GM12874 (cell line): ENCODE measurements around the gene JAG2.

Experiments used
- TF ChIP-seq, protein P1 (sequence below): IDR thresholded peaks from 2 replicates; pipeline ENCODE4 v1.5.1; 2011; ENCODE audit warnings: low read depth, mild to moderate bottlenecking, control low read depth, low read length, moderate library complexity; ENCODE audit not compliant: insufficient read depth

The JAG2 gene

DNA sequence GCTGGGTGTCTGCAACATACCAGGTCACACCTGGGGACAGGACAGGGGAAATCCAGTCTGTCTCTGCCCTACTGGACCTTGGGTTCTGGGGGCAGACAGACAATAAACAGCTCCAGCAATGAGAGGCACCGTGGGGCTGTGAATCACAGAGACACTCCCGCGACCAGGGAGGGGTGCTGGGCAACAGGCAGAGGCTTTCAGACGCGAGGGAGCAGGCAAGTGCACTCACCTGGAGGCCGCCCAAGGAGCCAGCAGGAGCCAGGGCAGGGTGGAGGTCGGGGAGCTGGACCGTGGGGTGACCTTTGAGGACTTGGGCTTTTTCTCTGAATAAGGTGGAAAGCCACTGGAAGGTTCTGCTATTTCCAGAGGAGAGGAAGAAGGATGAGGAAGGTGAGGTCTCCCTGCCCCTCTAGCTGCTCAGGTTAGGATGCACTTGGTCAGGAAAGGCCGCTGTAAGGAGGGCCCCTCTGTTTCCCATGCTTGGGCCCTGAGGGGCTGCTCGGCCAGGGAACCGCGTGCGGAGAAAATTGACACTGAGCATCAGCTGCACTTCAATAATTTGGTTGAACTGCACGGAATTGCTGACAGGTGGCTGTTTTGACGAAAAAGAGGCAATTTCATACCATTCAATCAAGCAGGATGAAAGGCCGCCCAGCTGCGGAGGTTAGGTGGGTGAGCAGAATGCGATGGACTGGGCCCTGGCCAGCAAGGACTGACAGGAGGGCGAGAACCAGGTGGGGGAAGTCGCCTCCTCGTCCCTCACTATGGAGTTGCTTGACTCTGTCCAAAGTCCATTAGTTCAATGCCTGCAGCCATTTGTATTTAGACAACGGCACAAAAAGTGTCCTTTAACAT, 42.2 kb downstream of the JAG2 start:
- TF ChIP-seq, protein P1, sequence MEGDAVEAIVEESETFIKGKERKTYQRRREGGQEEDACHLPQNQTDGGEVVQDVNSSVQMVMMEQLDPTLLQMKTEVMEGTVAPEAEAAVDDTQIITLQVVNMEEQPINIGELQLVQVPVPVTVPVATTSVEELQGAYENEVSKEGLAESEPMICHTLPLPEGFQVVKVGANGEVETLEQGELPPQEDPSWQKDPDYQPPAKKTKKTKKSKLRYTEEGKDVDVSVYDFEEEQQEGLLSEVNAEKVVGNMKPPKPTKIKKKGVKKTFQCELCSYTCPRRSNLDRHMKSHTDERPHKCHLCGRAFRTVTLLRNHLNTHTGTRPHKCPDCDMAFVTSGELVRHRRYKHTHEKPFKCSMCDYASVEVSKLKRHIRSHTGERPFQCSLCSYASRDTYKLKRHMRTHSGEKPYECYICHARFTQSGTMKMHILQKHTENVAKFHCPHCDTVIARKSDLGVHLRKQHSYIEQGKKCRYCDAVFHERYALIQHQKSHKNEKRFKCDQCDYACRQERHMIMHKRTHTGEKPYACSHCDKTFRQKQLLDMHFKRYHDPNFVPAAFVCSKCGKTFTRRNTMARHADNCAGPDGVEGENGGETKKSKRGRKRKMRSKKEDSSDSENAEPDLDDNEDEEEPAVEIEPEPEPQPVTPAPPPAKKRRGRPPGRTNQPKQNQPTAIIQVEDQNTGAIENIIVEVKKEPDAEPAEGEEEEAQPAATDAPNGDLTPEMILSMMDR = no peak

DNA sequence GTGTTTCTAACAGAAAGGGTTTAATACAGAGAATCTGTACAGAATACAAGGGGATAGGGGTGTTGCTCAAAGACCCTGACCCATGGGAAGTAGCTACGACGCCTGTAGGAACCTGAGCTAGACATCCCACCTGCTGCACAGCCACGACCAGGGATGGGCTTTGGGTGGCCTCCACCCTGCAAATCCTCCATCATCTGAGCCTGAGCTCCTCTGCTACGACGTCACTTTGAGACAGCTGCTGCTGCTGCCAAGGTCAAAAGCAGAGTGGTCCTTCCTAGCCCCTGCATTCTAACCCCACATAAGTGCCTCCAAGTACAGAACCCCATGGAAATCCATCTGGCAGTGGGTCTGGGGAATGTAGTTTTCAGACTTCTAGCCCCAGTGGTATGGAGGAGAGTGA, 43.8 kb downstream of the JAG2 start:
- TF ChIP-seq, protein P1 = no peak

DNA sequence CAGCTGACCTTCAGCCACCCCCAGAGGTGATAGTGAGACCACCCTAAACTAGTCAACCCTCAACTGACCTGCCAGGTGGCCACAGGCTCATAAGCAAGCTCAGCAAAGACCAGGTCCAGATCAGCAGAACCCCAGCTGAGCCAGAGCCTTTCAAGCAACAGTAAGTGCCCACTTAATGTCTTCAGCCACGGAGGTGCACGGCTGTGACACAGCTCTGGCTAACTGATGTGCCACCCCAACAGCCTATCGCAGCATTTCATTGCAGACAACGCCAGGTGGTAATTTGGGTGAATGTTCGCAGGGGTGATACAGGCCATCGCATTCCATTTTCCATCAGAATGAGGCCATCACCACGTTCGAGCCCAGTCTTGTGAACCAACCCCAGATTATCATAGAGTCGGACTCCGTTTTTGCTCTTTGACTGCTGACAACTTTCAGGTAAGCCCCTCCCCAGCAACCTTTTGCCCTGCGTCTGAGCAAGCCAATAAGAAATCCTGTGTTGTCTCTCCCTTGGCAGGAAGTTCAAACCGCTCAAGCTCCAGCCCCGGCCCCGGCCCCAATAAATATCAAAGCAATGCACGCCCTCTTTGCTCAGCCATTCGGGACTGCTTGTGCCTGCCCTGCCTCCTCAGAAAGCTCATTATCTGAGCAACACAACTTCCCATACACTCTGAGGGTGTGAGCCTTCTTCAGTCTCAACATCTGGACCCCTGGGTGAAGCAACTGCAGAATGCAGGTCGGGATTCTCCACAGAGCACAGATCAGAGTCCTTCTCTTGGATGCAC, 44.4 kb downstream of the JAG2 start:
- TF ChIP-seq, protein P1 = no peak

DNA sequence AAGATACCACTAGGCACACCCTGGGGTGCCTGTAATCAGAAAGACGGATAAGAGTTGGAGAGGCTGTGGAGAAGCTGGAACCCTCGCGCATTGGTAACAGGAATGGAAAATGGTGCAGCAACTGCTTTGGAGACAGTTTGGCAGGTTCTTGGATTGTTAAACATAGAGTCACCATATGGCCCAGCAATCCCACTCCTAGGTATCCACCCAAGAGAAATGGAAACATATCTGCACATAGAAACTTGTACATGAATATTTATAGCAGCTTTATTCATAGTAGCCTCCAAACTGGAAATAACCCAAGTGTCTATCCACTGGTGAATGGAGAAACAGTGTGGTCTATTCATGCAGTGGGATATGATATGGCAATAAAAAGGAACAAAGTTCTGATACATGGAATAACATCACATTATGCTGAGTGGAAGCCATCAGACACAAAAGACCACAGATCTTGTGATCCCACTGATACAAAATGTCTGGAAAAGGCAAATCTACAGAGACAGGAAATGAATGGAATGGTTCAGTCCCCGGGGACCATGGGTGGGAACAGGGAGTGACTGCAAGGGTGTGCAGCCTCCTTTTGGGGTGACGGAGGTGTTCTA, 45.4 kb downstream of the JAG2 start:
- TF ChIP-seq, protein P1 = no peak

DNA sequence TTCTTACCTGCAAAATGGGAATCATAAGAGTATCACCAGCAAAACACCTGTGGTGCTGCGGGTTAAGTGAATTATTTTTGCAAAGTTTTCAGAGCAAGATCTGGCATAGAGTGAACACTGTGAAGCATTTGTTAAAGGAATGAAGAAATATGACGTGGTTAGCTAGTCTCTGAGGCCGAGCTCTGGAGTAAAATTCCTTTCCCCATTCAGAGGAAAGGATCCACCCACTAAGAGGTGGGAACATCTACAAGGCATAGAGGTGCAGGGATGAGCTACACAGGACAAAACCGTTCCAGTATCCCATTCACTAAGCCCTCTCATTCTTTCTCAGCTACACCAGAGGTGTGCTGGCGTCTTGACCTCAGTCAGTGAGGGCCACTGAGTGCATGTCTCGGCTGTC, 48.5 kb downstream of the JAG2 start:
- TF ChIP-seq, protein P1 = no peak

DNA sequence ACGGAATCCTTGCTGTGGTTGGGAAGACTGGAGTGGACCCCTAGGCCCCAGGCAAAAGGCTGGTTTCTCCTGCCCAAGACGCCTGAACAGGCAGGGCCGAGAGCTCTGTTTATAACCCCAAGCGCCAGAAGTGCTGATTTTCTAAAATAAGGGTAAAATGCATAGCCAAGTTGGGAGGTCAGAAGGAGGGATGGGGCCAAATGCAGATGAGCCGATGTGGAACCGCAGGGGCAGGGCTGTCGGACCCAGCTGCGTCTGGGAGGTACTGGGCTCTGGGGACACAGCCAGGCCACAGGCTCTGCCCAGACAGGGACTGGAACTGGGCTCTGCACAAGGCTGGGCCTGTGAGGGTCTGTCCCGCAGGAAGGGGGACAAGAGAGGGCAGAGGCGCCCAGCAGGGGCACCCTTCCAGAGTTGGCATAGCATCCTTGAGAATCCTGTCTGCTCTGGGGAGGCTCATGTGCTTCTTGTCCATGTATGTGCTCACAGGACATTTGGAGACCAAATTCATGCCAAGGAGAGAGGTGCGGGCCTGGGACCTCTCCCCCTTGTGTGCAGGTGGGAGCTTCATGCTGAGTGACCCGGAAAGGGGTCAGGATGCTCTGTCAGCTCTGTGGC, 49.1 kb downstream of the JAG2 start:
- TF ChIP-seq, protein P1 = no peak
